ENCODE results near the gene DNMBP.

DNA sequence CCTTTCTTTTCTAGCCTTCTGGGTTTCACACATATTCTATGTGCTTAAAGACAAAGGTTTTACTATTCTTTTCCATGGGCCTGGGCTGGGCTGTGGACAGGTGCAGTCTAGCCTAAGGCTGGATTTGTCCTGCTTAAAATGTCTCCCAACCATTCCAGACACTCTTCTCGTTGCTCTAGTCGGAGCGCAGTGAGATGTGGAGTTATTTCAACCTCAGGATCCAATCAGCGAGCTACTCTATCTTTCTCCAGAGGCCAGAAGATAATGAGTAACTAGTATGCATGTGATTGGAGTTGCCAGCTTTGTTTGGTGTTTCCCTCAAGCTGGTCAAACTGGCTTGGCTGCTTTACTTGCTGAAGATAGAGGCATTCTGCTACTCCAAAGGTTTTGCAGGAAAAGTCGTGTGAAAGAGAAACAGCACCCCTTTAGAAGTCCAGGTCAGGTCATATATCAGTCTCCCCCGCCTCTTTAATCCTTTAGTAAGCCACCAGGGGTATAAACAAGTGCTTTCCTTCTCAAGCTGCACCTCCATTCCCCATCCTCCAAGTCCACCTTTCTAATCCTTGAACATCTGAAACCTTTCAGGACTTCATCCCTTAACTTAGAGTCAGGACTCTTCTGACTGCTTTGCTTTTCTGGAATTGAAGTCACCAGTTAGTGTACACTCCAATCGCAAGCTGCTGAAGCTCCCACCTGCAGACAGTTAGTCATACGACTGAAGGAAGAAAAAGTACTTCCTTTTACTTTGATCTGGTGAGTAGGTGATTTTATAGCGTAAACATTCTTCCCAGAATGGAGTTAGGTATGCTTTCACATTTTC, 78.8 kb downstream of the DNMBP start:
- TF ChIP-seq, protein P1, sequence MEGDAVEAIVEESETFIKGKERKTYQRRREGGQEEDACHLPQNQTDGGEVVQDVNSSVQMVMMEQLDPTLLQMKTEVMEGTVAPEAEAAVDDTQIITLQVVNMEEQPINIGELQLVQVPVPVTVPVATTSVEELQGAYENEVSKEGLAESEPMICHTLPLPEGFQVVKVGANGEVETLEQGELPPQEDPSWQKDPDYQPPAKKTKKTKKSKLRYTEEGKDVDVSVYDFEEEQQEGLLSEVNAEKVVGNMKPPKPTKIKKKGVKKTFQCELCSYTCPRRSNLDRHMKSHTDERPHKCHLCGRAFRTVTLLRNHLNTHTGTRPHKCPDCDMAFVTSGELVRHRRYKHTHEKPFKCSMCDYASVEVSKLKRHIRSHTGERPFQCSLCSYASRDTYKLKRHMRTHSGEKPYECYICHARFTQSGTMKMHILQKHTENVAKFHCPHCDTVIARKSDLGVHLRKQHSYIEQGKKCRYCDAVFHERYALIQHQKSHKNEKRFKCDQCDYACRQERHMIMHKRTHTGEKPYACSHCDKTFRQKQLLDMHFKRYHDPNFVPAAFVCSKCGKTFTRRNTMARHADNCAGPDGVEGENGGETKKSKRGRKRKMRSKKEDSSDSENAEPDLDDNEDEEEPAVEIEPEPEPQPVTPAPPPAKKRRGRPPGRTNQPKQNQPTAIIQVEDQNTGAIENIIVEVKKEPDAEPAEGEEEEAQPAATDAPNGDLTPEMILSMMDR (IDR thresholded peaks at IDR 0.05): no peak
- TF ChIP-seq EP300 (IDR thresholded peaks at IDR 0.05): no peak
- TF ChIP-seq POLR2A (IDR thresholded peaks at IDR 0.05): no peak
- no peak for TF ChIP-seq POLR2AphosphoS5 (IDR thresholded peaks at IDR 0.05)
